Measurements from ENCODE around the gene LRRC73.

LRRC73 gene

GRCh38 chr6:43520097-43520496 lies 10.0 kb upstream of the LRRC73 start:
- no peak for TF ChIP-seq CTCF (IDR thresholded peaks at IDR 0.05; ENCODE audit: borderline replicate concordance, control extremely low read depth, extremely low read depth, insufficient read depth, missing control alignments)
- in situ Hi-C loops (cut with MboI; ENCODE audit: low sequenced_read_pairs, unreplicated experiment) = no loop called here
- no peak for DNase-seq (ENCODE audit: low spot score)

- TF ChIP-seq CTCF (IDR thresholded peaks at IDR 0.05; ENCODE audit: borderline replicate concordance, control extremely low read depth, extremely low read depth, insufficient read depth, missing control alignments) = no peak
- DNase-seq (ENCODE audit: low spot score) = no peak
- in situ Hi-C loops (cut with MboI; ENCODE audit: low sequenced_read_pairs, unreplicated experiment) = no loop called here
Measured at GRCh38 chr6:43517505-43518357, 7.6 kb upstream of the LRRC73 start.

GRCh38 chr6:43516697-43517504 lies 6.8 kb upstream of the LRRC73 start, which contains the start of the genes POLR1C and YIPF3:
Gene POLR1C, plus strand, starts transcription at chr6:43517089. Its CDS starts 21 bp downstream, at chr6:43517110.
Gene YIPF3, minus strand, starts transcription at chr6:43516926. Its CDS starts 119 bp downstream, at chr6:43516807.
- in situ Hi-C loops (cut with MboI; ENCODE audit: low sequenced_read_pairs, unreplicated experiment) = no loop called here
- DNase-seq (ENCODE audit: low spot score) = peak; percentile 98
- no peak for TF ChIP-seq CTCF (IDR thresholded peaks at IDR 0.05; ENCODE audit: borderline replicate concordance, control extremely low read depth, extremely low read depth, insufficient read depth, missing control alignments)

- no peak for TF ChIP-seq CTCF (IDR thresholded peaks at IDR 0.05; ENCODE audit: borderline replicate concordance, control extremely low read depth, extremely low read depth, insufficient read depth, missing control alignments)
- in situ Hi-C loops (cut with MboI; ENCODE audit: low sequenced_read_pairs, unreplicated experiment) = no loop called here
- DNase-seq (ENCODE audit: low spot score) = no peak
Measured at GRCh38 chr6:43516367-43516696, 6.2 kb upstream of the LRRC73 start.

GRCh38 chr6:43515808-43516207 lies 5.7 kb upstream of the LRRC73 start:
- in situ Hi-C loops (cut with MboI; ENCODE audit: low sequenced_read_pairs, unreplicated experiment) = no loop called here
- TF ChIP-seq CTCF (IDR thresholded peaks at IDR 0.05; ENCODE audit: borderline replicate concordance, control extremely low read depth, extremely low read depth, insufficient read depth, missing control alignments) = no peak
- no peak for DNase-seq (ENCODE audit: low spot score)

- in situ Hi-C loops (cut with MboI; ENCODE audit: low sequenced_read_pairs, unreplicated experiment) = no loop called here
- no peak for TF ChIP-seq CTCF (IDR thresholded peaks at IDR 0.05; ENCODE audit: borderline replicate concordance, control extremely low read depth, extremely low read depth, insufficient read depth, missing control alignments)
- no peak for DNase-seq (ENCODE audit: low spot score)
Measured at GRCh38 chr6:43511824-43512415, 1.8 kb upstream of the LRRC73 start.

Data from GM13976 (cell line).